Tibial nerve (tissue), 4 donors: ENCODE results near the gene ANO9. TPM values are rescaled to one million over a fixed set of nuclear protein-coding genes. Genes with fewer than 3 reads are reported as not detected.

Source experiments
- DNase-seq, 2 donors: peaks; one replicate each; pipeline ENCODE4 v3.0.0-alpha.2; 2019; ENCODE audit warnings: low spot score in 2 of 2
- H3K27ac ChIP-seq, 4 donors: fragments of 200-600 bp; sonication (generic) in 3 of 4; one replicate each; pipeline ENCODE4 v1.5.1; 2017 to 2019; ENCODE audit warnings: mild to moderate bottlenecking in 1 of 4
- H3K27me3 ChIP-seq, 2 donors: fragments of 200-600 bp; sonication (generic) in 1 of 2; one replicate each; pipeline versions ENCODE4 v1.5.1 to v1.6.0; 2017 to 2019
- H3K36me3 ChIP-seq, 3 donors: fragments of 200-600 bp; sonication (generic); one replicate each; pipeline ENCODE4 v1.5.1; 2018 to 2019
- H3K4me1 ChIP-seq, 4 donors: fragments of 200-600 bp; sonication (generic) in 3 of 4; one replicate each; pipeline ENCODE4 v1.5.1; 2017 to 2019
- H3K4me3 ChIP-seq, 4 donors: fragments of 200-600 bp; sonication (generic) in 3 of 4; one replicate each; pipeline ENCODE4 v1.5.1; 2017 to 2019; ENCODE audit warnings: mild to moderate bottlenecking in 1 of 4, moderate library complexity in 1 of 4
- H3K9me3 ChIP-seq, 4 donors: fragments of 200-600 bp; sonication (generic) in 3 of 4; one replicate each; pipeline ENCODE4 v1.5.1; 2017 to 2019
- CTCF ChIP-seq, 5 experiments: fragments of 200-600 bp in 3 of 5; fragments of 450-650 bp in 2 of 5; sonication (generic) in 3 of 5; IDR thresholded peaks; one replicate each; pipeline ENCODE4 v1.5.1; 2016 to 2019; ENCODE audit warnings: antibody characterized with exemption in 5 of 5, mild to moderate bottlenecking in 3 of 5, moderate library complexity in 2 of 5
- EP300 ChIP-seq, 2 donors: sonication (generic); formaldehyde crosslinking; IDR thresholded peaks; one replicate each; pipeline ENCODE4 v1.6.1; 2017; ENCODE audit warnings: antibody characterized with exemption in 2 of 2, mild to moderate bottlenecking in 1 of 2
- POLR2A ChIP-seq, 2 donors: fragments of 450-650 bp; IDR thresholded peaks; one replicate each; pipeline ENCODE4 v1.6.1; 2017; ENCODE audit warnings: antibody characterized with exemption in 2 of 2, mild to moderate bottlenecking in 2 of 2, moderate library complexity in 2 of 2
- WGBS, 2 donors: methylation state at CpG; one replicate each; pipeline ENCODE4 v1.1.5; 2018; 5-methylcytosine and 5-hydroxymethylcytosine counted together
- total RNA-seq, 4 donors: library from RNA; depleted of rRNA; stranded (reverse); fragments of >200 nt; gene quantifications; one replicate each; pipeline ENCODE4 v1.1.0, GENCODE V29; 2016

ANO9 gene
- total RNA-seq, 4 donors from 2014 or later: 0.78 to 0.90 (median 0.87) TPM; not detected in 1

GRCh38 chr11:380491-380890 lies 61.3 kb downstream of the ANO9 start:
- H3K4me1 ChIP-seq: no peaks in the 10 kb centered on the region
- WGBS, 2 donors: 89 to 92% methylated on average over 13 to 23 of the region's 23 CpGs
- H3K27me3 ChIP-seq: no peaks in the 10 kb centered on the region
- no peak for DNase-seq
- no peaks in the 10 kb centered on the region for H3K9me3 ChIP-seq
- TF ChIP-seq EP300 (IDR thresholded peaks at IDR 0.05): no peak
- no peak overlapping the region for H3K27ac ChIP-seq
- peaks cover 0 to 56% (median 0%) of the 10 kb centered on the region in 3 donors for H3K36me3 ChIP-seq
- H3K4me3 ChIP-seq: no peak overlapping the region

GRCh38 chr11:380095-380480 lies 61.7 kb downstream of the ANO9 start:
- Histone ChIP-seq H3K36me3 (peaks cover 0 to 56% (median 0%) of the 10 kb centered on the region in 3 donors), H3K4me1 (no peaks in the 10 kb centered on the region), H3K27ac (no peak overlapping the region), H3K4me3 (no peak overlapping the region), H3K27me3 (no peaks in the 10 kb centered on the region), H3K9me3 (no peaks in the 10 kb centered on the region)
- TF ChIP-seq POLR2A (IDR thresholded peaks at IDR 0.05) (no peak), CTCF (IDR thresholded peaks at IDR 0.05) (no peak), EP300 (IDR thresholded peaks at IDR 0.05) (no peak)
- 88 to 96% methylated on average over 26 to 35 of the region's 35 CpGs for WGBS, 2 donors
- no peak for DNase-seq

- no peak for DNase-seq
- Histone ChIP-seq H3K36me3 (peaks cover 0 to 56% (median 0%) of the 10 kb centered on the region in 3 donors), H3K4me3 (no peak overlapping the region), H3K4me1 (no peaks in the 10 kb centered on the region), H3K27ac (no peak overlapping the region), H3K27me3 (no peaks in the 10 kb centered on the region), H3K9me3 (no peaks in the 10 kb centered on the region)
- WGBS, 2 donors: 94% methylated on average over 72 to 81 of the region's 87 CpGs
- TF ChIP-seq CTCF (IDR thresholded peaks at IDR 0.05): no peak
- TF ChIP-seq EP300 (IDR thresholded peaks at IDR 0.05): no peak
- TF ChIP-seq POLR2A (IDR thresholded peaks at IDR 0.05): no peak
Observed at GRCh38 chr11:379205-380094, 62.4 kb downstream of the ANO9 start.

- WGBS, 2 donors: 82 to 87% methylated on average over 10 to 11 of the region's 11 CpGs
- TF ChIP-seq EP300 (IDR thresholded peaks at IDR 0.05): no peak
Observed at GRCh38 chr11:377883-378500, 63.8 kb downstream of the ANO9 start.

GRCh38 chr11:377174-377865 lies 64.5 kb downstream of the ANO9 start:
- no peaks in the 10 kb centered on the region for H3K27me3 ChIP-seq
- H3K9me3 ChIP-seq: no peaks in the 10 kb centered on the region
- DNase-seq: no peak
- H3K27ac ChIP-seq: no peak overlapping the region
- H3K4me3 ChIP-seq: no peak overlapping the region
- peaks cover 0 to 55% (median 0%) of the 10 kb centered on the region in 3 donors for H3K36me3 ChIP-seq
- peaks cover 0 to 18% (median 3%) of the 10 kb centered on the region in 4 donors for H3K4me1 ChIP-seq
- WGBS, 2 donors: 89 to 90% methylated on average over 44 of the region's 44 CpGs
- TF ChIP-seq CTCF (IDR thresholded peaks at IDR 0.05): no peak
- no peak for TF ChIP-seq EP300 (IDR thresholded peaks at IDR 0.05)
- TF ChIP-seq POLR2A (IDR thresholded peaks at IDR 0.05): no peak

More at GRCh38 chr11:377883-378500, 63.8 kb downstream of the ANO9 start:
- no peaks in the 10 kb centered on the region for H3K27me3 ChIP-seq
- DNase-seq: no peak
- H3K9me3 ChIP-seq: no peaks in the 10 kb centered on the region
- peaks cover 0 to 14% (median 3%) of the 10 kb centered on the region in 4 donors for H3K4me1 ChIP-seq
- H3K4me3 ChIP-seq: no peak overlapping the region
- no peak overlapping the region for H3K27ac ChIP-seq
- H3K36me3 ChIP-seq: peaks cover 0 to 56% (median 0%) of the 10 kb centered on the region in 3 donors
